Measurements from ENCODE around the gene CD8B.
A peak's percentile ranks its signal among the peaks of the same experiment; 100 is the strongest.
"Not testable (repeated sequence)": the region's sequence is repeated elsewhere in the genome, so short reads cannot be mapped to it uniquely, and the experiment has no call there.

The CD8B gene

DNA sequence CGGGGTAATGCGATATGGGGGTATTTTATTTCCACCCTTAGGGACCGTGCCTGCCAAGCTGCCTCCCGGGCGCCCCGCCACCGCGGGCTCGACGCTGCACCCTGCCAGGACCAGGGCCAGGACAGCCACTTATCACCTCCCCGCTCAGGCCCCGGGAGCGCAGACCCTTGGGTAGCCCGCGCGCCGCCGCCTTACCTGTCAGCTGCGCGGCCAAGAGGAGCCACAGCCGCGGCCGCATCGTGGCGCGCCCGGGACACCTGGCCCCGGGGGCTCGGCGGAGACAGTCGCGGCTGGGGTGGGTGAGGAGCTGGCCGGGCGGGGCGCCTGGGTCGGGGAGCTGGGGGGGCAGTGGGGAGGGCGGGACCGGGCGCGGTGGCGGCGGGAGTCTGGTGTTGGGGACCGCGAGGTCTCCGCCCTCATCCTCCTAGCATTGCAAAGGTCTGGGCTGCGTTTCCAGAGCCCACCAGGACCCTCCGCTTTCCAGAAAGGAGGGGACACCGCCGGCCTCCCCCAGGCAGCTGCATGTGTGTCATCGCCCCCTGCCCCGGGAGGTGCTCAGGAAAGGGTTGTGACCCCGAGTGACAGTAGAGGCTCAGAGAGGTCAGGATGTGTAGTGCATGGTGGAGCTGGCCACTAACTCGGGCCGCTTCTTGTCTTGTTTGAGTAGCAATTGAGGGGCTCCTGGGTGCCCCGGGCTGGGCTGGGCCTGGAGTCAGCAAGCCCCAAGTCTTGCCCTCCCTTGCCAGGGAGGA lies at the start of gene CD8B:
TSS of gene CD8B (minus strand) at position 259 of the 752 bp plus-strand sequence. CDS start at position 238, 21 bp downstream.
- not testable (repeated sequence) for DNase-seq

DNA sequence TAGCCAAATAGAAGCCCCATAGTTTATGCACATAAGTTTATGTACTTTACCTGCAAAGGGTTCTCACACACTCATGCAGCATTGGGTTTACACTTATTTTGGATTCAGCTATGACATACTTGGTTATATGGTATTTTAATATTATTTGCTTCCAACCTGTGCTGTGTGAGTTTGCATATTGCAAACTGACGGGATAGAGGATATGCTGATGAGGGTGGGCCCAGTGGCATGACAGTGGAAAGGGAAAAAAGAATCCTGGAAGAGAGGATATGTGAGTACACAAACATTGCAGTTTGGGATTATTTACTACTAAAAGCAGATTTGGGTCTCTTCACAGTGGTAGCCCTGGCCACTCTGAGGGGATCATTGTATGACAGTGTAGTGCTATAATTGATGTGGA lies 44.2 kb upstream of the CD8B start:
- not testable (repeated sequence) for DNase-seq

DNA sequence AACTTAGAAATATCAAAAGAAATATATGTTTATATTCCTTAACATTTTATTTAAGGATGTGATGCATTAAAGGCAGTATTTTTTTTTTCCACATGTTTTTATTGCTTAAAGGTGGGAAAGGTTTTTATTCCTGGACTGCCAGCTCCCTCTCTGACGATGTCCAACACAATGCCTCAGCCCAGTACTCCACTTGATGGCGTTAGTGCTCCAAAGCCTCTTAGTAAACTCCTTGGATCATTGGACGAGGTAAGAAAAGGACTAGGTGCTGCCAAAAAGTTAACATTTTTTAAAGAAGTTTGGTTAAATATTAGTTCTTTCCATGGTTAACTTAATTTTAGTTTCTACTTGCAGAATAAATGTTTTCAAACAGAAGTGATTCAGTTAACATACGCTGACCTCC lies 39.0 kb upstream of the CD8B start:
- DNase-seq: not testable (repeated sequence)

DNA sequence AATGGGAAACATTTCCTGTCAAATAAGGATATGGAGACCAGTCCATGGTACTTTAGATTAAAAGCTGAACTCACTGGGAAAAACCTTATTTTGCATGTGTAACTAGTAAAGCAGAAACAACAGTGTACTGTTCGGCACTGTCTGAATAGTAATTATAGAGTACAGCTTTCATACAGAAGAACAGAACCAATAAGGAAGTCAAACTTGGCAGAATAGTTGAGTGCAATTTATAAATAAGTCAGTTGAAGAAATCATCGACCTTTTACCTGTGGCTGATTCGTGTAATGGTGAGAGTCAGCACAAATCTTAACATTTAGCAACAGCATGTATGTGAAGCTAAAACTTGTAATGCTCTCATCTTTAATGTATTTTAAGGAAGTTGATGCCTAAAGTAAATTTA lies 24.3 kb upstream of the CD8B start:
- not testable (repeated sequence) for DNase-seq

DNA sequence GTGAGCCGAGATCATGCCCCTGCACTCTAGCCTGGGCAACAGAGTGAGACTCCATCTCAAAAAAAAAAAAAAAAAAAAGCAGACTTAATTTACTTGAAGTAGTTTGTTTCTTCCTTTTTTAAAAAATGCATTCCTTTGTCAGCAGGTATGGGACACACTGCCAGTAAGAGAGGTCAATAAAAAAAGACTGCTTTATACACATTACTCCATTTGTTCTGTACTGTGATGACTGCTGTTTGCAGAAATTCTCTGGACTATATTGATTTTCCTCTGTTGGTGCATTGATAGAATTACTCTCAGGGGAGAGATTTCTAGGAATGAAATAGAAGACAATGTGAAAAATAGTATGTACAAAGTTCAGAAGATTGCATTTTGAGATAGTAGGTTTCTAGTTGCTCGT lies 21.2 kb upstream of the CD8B start:
- DNase-seq: not testable (repeated sequence)

DNA sequence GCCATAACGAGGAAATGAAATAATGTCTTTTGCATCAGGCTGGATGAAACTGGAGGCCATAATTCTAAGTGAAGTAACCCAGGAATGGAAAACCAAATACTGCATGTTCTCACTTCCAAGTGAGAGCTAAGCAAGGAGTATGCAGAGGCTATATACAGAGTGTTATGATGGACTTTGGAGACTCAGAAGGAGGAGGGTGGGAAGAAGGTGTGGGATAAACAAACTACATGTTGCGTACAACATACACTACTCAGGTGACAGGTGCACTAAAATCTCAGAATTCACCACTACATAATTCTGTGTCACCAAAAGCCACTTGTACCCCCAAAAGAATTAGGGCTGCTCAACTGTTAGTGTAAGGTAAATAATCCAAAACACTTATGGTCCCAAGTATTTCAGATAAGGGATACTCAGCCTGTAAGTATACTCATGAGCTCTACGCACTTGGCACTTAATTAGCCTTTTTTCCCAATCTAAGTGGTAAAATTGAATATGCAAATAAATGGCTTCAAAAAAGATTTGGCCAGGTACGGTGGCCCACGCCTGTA lies 20.5 kb upstream of the CD8B start:
- DNase-seq: not testable (repeated sequence)

DNA sequence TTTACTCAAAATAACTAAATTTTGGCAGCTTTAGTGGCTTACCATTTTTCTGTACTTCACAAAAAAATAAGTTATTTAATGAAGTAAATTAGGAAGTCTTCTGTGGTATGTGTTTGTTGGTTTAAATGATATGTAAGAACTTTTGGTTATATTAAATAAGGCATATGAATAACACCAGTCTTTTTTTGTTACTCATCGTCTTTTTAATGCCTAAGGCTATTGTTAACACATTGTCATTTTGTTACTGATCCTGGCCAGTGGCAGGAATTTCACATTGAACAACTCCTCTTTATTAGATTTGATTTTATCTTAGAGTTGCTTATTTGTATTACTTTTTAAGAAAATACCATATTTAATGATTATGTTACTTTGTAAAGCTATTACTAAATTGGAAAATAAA lies 17.3 kb upstream of the CD8B start:
- DNase-seq: not testable (repeated sequence)

DNA sequence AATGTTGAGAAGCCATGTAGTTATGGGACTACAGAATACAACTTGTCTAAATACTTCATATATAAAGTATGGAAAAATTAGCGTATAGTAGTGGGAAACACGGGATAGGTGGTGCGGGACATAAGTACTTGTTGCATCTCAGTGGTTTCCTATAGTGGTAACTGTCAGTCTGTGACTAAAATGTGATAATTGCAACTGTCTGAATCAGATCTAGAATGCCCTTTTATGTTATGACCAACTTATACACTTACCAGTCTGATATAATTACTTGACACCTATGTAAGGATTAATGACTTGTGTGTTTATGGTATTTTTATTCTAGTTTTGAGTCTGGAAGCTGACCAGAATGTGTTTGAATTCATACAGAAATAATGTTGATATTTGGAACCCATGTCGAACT lies 9.3 kb upstream of the CD8B start:
- DNase-seq: not testable (repeated sequence)

DNA sequence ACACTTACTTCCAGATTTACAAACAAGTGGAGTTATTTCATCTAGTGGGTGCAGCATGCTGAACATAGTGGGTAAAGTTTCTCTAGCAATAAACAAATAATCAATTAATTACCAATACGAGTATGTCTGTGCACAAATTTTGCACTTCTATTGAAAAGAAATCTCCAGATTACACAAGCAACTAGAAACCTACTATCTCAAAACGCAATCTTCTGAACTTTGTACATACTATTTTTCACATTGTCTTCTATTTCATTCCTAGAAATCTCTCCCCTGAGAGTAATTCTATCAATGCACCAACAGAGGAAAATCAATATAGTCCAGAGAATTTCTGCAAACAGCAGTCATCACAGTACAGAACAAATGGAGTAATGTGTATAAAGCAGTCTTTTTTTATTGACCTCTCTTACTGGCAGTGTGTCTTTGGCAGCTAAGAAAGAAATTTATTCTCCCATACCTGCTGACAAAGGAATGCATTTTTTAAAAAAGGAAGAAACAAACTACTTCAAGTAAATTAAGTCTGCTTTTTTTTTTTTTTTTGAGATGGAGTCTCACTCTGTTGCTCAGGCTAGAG lies 7.3 kb upstream of the CD8B start:
- DNase-seq: not testable (repeated sequence)

DNA sequence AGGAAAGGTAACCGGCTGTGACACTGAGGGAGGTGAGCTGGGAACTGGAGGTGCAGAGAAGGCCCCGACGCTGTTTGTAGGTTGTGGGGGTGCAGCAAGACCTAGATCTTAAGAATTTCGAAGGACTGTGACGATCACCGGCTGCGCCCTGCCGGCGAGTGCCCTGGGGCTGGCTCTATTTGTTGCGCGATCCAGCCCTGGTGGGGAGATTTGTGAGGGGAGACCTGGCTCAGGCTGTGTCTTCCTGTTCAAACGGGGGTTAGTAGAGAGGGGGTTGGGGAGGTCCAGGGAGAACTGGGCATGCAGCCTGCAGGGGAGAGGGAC lies 656 bp upstream of the CD8B start:
- not testable (repeated sequence) for DNase-seq

DNA sequence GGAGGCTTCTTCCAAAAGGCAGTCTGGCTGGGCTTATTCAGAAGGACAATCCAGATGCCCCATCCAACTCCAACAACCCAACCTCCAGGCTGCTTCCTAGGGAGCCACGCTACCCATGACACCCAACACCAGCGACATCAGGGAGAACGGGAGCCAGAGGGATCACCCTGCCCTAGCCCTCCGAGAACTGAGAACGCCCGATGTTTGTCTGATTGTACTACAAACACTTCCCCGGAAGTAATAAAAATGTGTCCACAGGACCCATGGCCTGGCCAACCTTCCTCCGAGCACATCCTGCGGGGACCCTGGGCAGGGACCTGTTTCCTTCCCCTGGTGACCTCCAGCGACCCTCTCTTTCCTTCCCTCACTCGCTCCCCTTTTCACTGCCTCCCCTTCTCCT lies 511 bp downstream of the CD8B start:
- not testable (repeated sequence) for DNase-seq

DNA sequence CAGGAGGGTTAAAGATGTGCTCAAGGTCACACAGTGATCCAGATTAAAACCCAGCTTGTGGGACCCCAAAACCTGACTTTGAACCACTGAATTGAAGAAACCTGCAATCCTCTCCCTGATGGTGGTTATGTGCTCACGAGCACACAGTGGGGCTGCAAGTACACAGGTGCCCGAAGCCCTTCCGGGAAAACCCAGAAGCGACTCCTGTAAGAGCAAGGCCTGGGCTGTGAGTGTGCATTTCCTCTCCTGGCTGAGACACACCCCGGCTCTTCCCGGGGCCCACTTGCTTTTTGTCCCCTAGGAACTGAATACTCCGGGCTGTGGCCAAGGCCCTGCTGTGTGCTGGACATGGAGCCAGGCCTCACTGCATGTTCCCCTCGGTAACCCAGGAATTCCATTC lies 1.1 kb downstream of the CD8B start:
- not testable (repeated sequence) for DNase-seq

DNA sequence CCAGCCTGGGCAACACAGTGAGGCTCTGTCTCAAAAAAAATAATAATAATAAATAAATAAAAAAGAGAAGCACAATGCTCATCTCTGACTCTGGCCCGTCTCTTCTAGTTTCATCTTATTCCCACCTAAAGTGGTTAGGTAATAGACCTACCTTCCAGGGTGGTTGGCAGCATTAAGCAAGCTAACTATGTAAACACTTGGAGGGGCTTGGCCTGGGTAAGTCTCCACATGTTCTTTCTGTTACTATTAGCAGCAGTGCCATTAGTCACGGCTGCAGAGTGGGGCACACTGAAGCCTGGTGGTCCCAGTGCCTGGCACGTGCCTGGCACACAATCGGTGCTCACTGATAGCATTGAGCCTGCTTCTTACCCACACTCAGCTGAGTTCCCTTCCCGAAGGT lies 4.0 kb downstream of the CD8B start:
- not testable (repeated sequence) for DNase-seq

DNA sequence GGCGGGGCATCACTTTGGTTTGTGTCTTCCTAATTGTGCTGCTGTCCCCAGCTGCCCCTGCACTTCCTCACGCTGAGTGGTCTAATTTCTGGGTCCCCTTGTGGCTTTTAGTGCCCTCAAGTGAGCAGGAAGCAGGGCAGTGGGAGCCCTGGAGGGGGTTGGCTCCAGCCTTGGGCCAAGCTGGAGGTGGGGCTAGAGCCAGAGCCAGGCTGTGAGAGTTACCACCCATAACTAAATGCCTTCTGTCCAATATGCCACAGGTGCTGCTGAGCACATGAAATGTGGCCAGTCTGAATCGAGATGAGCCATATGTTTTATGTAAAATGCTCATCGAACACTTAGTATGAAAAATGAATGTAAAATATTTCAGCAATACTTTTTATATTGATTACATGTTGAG lies 5.2 kb downstream of the CD8B start:
- not testable (repeated sequence) for DNase-seq

DNA sequence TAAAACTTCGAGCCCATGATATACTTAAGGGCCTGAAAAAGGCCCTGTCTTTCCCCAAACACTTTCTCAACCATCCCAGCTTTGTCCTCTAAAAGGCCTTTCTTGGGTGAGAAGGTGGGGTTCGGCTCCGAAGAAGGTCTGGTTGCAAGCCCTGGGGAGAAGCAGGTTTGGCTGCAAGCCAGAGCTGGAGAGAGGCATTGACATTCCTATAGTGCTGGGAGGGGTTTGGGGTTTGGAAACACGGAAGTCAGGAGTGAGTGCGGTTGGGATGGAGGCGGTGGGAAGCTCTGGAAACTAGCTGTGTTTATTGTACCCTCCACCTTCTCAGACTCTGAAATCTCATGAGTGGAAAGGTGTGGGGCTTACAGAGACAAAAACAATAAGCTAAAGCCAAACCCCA lies 5.7 kb downstream of the CD8B start:
- DNase-seq: not testable (repeated sequence)

DNA sequence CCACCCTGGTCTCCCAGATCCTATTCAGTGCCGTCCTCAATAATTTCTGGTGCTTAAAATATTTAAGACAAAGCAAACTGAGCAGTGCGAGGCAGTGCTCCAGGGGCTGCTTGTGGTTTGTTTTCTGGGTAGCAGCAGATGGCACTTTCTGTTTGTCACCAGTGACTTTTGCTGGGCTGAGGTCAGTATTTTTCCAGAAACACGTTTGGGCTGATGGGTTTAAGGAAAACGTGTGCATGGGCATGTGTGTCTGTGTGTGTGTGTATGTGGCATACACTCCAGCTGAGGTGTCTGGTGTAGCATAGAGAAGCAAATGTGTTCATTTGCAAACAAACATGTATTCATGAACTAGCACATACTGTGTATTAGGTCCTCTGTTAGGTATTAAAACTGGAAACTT lies 10.1 kb downstream of the CD8B start:
- DNase-seq: not testable (repeated sequence)

DNA sequence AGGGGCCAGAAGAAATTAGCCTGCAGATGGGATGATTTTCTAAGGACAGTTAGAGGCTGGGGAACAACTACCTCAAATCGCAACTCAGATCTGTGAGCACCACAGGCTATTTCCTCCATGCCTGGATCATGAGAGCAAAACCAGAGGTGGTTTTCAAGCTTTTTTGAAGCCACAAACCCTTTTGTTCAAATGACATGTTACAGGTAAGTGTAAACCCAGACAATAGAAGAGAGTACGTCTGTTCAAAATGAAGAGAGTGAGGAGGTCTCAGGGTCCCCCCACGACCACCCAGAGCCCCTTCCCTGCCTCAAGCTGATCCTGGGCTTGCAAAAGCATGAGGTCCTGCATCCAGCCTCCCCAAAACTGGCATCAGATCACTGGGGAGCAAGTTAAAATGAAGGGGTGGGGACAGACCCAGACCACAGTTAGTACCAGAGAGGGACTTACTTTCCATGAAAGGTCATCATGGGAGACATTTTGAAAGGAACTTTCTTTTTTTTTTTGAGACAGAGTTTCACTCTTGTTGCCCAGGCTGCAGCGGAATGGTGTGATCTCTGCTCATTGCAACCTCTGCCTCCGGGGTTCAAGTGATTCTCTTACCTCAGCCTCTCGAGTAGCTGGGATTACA lies 19.0 kb downstream of the CD8B start:
- not testable (repeated sequence) for DNase-seq

DNA sequence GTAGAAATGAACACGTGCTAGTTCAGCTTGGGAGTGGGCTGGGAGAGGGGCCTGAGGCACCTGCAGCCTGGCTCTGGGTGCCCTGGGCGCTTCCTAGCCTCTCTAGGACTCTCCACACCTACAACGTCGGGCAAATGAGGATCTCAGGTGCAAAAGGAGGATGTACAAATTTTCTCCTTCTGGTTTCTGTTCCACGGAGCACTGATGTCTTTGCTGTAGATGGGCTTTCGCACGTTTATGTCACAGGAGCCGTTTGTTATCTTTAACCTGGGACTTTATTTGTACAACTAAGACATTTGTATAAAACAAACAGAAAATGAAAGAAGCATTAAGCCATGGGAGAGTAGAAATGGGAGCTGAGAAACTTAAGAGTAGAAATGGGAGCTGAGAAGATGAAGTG lies 20.4 kb downstream of the CD8B start:
- not testable (repeated sequence) for DNase-seq

DNA sequence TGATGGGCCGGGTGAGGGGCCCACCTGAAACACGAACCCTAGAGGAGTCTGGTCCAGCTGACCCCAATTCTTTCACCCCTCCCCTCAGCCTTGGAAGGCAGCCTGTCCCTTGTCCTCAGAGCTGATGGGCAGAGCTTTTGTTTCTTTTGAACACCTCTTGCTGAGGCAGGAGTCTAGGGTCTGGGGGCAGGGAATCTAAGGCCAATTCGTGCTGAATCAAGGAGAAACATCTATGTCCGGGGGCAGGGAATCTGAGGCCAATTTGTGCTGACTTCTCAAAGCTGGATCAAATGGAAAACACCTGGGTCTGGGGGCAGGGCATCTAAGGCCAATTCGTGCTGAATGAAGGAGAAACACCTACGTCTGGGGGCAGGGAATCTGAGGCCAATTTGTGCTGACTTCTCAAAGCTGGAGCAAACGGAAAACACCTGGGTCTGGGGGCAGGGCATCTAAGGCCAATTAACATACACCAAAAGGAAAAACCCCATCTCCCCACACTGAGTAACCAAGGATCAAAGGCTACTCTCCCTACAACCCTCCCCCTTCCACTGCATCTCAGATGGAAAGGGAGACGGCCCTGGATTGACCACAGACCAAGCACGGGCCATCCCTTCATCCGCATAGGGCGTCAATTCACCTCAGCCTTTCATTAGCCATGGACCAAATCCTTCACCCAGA lies 21.7 kb downstream of the CD8B start:
- DNase-seq: not testable (repeated sequence)

DNA sequence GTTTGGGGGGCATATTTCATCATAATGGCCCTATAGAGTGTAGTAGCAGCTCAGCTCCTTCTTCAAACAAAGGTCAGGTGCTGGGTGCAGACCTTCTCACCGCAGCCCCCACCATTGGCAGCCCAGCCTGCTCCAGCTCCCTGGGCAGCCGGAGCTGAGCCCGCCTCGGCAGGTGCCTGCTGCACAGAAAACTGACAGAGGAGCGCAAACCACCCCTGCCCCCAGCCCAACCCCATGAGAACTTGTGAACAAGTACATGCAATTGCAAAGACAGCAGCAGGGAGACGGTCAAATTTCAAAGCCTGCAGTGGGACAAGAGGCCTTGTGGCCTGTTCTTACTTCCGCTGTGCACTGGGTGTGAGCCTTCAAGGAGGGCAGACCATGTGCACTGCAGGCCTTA lies 22.2 kb downstream of the CD8B start:
- not testable (repeated sequence) for DNase-seq

DNA sequence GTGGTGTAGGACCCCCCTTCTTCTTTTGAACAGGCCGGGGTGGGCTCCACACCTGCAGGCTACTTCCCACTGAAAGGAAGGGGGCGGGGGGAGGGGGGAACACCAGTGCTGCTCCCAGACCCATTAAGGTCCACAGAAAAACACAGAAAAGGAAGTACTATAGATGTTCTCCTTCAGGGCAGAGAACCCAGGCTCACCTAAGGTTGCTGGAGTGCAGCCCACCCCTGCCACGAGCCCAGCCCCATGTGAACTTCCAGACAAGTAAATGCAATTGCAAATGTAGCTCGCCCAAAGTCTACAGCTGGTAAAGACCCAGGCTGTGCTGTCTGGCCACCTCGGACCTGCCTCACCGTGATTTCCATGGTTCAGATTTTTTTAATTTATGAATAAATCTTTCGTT lies 24.0 kb downstream of the CD8B start:
- DNase-seq: not testable (repeated sequence)

DNA sequence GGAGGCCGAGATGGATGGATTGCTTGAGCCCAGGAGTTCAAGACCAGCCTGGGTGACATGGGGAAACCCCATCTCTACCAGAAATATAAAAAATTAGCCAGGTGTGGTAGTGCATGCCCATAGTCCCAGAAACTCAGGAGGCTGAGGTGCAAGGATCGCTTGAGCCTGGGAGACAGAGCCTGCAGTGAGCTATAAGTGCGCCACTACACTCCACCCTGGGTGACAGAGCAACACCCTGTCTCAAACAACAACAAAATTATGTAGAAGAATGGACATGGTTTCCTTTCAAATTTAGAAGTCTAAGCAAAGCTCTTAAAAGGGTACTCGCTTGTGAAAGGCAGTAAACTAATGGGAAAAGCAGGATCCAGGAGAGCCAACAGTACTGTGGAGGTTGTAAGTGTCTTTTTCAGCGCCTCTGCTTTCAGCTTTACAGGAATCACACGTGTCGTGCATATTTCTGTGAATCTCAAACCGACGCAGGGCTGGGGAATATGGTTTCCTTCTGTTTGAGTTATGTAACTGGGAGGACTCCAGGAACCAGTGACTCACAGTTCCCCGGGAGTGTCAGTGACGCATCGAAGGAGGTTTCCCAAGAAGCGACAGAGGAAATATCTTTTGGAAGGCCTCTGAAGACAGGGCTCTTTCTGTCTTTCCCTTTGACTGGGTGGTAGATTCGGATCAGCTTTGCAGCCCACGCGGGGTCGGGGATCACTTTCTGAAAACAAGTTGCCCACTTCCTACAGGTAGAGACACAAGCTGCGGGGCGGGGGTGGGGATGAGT lies 24.6 kb downstream of the CD8B start:
- DNase-seq: peak; percentile 43

DNA sequence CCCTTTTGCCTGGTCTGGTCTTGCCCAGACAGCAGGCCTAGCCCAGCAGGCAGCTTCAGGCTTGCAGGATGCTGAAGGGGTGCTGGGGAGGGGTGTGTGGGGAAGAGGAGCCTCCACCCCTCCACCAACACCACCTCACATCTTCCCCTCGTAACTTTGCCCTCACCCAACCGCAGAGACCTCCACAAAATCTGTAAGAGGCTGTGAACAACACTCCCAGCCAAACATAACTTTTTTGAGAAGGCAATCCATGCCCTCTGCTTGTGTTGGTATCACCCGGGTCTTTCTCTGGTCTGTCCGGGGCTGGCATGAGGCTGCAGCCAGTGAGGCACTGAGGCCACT lies 26.2 kb downstream of the CD8B start:
- DNase-seq: not testable (repeated sequence)
